Fibroblast of upper back skin (primary cell): Measurements from ENCODE around the gene BRMS1.
A peak's percentile ranks its signal among the peaks of the same experiment; 100 is the strongest.
"Not testable (repeated sequence)": the region's sequence is repeated elsewhere in the genome, so short reads cannot be mapped to it uniquely, and the experiment has no call there.

Experiments
- DNase-seq: peaks from one replicate; pipeline ENCODE4 v3.0.0-alpha.2; 2013

Gene BRMS1, protein sequence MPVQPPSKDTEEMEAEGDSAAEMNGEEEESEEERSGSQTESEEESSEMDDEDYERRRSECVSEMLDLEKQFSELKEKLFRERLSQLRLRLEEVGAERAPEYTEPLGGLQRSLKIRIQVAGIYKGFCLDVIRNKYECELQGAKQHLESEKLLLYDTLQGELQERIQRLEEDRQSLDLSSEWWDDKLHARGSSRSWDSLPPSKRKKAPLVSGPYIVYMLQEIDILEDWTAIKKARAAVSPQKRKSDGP

DNA sequence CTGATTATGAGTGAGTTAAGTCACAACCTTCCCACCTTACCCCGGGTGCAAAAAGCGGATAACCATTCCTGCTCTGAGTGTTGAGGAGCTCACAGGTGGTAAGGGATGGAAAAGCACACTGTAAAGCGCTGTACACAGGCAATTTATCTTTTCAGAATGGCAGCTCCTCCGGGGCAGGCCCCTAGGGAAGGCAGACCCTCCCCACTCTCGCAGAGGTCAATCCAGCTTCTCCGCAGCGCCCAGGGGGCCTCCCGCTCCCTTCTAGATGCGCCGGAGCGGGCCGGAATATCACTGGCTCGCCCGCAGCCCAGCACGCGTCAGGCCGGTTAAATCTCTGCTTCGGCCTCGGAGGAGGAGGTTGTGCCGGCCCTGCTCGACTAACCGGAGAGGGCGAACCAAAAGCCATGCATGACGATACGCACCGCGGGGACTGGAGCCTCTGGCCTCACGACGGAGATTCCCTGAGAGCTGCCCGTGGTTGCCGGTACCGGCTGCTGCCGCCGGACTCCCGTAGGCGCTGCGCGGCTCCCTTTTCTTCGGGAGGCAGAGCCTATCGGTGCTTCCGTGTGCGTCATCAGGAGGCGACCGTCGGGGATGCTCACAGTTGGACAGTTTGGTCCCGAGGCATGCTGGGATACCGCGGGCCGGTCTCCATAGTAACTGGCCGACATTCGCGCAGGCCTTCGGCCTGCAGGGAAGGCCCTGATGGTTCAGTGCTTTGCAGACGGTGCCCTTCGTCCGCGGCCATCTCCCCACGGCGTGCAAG is at the start of gene BRMS1:
Gene BRMS1, minus strand, starts transcription at position 555 of the 766 bp plus-strand sequence. CDS start 2,870 bp downstream, outside the sequence.
- peak; percentile 96 for DNase-seq

DNA sequence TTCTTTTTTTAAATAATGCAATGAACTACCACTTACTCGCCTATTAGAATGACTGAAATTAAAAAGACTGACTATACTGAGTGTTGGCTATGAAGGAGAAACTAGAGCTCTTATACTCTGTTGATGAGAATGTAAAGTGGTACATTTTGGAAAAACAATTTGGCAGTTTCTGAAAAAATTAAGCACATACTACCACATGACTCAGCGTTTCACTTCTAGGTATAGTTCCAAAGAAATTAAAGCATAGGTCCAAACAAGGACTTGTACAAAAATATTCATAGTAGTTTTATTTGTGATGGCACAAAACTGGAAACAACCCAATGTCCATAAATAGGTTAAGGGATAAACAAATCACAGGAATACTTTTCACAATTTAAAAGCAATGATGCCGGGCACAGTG is 49.0 kb upstream of the BRMS1 start:
- no peak for DNase-seq

DNA sequence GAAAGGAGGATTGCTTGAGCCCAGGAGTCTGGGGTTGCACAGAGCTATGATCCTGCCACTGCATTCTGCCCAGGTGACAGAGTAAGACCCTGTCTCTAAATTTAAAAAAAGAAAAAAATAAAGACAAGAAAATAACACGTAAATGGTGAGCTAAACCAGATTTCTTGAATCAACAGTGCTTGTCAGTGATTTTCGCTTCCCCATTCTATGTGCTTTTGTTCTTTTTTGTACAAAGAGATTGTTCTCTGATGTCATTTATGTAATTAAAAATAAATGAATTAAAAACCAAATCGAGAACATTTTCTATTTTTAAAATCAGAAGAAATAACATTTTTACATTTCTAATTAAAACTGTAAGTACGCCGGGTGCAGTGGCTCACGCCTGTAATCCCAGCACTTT is 46.4 kb upstream of the BRMS1 start:
- DNase-seq: no peak

DNA sequence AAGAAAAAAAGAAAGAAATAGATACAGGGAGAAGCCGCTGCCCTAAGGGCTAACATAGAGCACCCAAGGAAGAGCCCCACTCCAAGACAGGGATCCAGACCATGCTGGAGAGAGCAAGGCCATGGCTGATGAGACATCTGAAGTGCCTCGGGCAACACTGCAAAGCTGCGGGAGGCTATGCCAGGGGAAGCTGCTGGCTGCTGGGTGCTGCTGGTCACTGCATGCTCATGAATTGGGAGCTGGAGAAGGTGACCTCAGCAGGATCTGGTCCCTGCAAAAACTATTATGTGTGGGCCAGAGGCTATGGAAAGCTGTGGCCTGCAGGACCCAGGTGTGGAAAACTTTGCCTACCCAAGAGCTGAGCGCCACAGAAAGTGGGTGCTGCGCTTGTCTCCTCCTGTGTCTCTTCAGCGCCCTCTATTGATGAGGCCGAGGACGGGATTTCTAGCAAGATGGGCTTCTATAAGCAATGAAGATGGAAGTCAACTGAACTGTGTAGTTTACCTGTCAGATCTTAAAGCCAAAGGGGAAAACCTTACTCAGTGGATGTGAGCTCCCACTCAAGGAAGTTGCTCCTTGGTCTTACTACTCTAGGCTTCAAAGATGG is 44.0 kb upstream of the BRMS1 start:
- DNase-seq: peak; percentile 70

DNA sequence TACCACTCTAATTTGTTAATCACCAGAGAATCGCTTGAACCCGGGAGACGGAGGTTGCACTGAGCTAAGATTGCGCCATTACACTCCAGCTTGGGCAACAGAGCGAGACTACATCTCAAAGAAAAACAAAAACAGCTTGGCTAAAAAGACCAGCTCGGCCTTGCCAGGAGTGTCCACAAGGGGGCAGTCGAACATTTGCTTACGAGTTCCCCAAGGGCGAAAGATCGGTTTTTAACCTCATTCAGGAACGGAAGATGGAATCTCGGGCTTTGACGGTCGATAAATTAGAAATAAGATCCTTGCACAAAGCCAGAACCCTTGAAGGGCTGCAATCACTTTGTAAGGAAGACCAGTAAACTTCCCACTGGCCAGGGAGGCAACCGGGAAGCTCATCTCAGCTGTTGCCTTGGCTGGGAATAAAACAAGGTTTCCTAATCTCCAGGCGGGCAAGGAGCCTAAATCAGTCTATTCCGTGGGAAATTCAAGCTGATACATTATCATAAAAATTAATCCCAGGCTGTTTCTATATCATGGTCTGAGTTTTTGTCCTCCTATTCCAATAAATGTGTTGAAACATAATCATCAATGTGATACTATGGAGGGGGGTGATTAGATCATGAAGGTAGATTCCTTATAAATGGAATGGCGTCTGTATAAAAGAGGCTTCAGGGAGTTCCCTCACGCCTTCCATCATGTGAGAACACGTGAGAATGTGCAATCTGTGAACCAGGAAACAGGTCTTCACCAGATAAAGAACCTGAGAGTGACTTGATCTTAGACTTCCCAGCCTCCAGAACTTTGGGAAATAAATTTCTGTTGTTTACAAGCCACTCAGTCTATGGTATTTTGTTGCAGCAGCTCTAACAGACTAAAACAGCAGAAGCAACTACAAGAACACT is 41.5 kb upstream of the BRMS1 start:
- DNase-seq: peak; percentile 79

DNA sequence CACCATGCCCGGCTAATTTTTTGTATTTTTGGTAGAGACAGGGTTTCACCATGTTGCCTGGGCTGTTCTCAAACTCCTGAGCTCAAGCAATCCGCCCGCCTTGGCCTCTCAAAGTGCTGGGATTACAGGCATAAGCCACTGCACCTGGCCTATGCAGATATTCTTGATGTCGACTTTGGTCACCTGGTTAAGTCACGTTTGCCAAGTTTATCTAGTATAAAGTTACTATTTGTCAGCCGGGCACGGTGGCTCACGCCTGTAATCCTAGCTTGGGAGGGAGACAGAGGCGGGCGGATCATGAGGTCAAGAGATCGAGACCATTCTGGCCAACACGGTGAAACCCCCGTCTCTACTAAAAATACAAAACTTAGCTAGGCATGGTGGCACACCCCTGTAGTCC is 39.4 kb upstream of the BRMS1 start:
- not testable (repeated sequence) for DNase-seq

DNA sequence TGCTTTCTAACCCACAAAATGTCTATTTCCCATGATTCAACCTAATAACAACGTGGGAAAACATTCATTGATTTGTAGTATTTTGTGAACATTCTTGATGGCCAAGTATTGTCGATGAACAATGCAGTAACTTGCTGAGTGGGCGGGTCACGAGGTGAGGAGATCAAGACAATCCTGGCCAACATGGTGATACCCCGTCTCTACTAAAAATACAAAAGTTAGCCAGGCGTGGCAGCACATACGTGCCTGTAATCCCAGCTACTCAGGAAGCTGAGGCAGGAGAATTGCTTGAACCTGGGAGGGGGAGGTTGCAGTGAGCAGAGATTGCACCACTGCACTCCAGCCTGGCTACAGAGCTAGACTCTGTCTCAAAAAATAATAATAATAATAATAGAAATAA is 35.4 kb upstream of the BRMS1 start:
- not testable (repeated sequence) for DNase-seq

DNA sequence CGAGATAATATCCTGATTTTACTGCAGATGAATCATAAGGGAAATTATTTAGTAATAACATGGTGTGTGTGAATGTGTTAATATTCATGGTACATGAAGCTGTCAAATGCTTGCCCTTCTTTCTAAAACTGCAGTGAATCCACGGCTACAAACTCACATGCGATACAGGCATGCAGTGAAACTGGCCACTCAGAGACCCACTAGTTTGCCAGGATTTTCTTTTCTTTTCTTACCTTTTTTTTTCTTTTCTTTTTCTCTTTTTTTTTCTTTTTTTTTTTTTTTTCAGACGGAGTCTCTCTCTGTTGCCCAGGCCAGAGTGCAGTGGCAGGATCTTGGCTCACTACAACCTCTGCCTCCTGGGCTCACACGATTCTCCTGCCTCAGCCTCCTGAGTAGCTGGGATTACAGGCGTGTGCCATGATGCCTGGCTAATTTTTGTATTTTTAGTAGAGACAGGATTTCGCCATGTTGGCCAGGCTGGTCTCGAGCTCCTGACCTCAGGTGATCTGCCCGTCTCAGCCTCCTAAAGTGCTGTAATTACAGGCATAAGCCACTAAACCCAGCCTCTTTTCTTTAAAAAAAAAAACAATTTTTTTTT is 28.9 kb upstream of the BRMS1 start:
- not testable (repeated sequence) for DNase-seq

DNA sequence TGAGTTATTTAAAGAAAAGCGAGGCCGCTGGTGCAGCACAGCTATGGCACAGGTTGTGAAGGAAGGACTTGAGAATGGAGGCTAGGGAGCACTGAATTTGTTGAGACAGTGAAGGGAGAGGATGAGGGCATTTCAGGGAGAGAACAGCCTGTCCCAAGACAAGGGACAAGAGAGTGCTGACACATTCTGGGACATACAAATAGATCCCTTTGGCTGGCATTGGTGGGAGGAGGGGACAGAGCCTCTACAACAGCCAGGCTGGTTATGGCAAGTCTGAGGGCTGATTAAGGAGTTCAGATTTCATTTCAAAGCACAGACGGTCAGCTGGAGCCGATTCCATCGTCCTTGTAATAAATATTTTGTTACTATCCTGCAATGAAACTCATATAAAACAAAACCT is 28.4 kb upstream of the BRMS1 start:
- DNase-seq: no peak

DNA sequence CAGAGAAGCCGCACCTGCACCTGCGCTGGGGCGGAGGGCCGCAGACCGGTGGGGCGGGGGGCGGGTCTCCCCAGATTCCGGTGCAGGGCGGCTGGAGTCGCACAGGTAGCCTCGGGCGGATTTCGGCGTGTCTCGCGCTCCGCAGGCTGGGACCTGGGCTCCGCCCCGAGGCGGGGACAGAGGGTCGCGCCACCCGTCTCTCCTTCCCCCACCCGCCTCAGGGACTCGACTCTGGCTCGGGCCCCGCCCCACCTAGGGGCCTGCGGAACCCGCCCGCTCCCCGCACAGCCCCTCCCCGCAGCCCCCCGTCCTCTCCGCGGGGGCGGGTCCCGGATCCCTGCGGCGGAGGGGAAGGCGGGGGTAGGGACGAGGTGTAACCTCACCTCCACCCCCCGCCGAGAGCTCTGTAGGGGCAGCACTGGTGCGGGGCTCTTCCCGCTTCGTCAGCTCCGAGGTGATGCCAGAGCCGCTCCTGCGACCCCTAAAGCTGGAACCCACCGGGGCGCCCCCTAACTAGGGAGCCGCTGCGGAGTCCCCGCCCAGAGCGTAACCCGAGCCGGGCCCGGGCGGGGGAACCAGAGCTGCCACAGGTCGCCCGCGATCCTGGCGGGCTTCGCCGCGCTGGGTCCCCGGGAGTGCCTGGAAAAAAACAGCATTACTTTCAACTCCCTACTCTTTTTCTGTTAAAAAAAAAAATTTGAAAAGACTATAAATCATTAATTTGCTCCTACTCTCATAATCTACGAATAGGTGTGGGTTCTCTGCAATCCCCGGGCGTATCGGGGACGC is 26.9 kb upstream of the BRMS1 start, which contains the start of gene SLC29A2:
Gene SLC29A2, minus strand, starts transcription at position 134 of the 789 bp plus-strand sequence. CDS start 169 bp downstream, outside the sequence.
- no peak for DNase-seq

DNA sequence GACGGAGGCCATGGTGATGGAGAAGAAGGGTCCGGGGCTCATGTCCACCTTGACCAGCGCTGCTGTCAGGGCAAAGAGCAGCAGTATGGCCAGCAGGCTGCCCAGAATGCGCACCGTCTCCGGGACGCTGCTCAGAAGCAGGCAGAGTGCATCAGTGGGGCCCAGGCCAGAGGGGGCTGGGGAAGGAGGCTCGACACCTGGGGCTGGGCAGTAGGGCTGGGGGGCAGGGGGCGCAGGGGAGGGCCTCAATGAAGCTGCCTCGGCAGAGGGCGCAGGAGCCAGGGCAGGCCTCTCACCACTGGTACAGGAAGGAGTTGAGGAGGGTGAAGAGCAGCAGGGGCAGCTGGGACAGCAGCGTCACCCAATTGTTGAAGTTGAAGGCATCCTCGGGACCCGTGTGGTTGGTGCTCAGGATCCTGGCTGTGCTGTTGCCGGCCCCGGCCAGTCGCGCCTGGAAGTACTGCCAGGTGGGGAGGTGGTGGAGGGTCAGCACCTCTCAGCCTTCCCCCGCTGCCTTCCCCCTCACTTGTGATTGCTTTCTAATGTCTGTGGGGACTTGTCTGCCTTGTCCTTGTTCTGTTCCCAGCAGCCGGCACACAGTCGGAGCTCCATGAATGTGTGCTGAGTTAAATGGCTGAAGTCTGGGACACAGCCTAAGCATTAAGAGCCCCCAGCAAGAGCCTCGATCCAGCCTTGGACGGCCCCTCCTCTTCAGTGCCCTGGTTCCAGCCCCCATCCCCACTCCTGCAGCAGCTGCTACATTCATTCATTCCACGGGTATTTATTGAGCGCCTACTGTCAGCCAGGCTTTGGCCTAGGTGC is 24.4 kb upstream of the BRMS1 start:
- DNase-seq: no peak

DNA sequence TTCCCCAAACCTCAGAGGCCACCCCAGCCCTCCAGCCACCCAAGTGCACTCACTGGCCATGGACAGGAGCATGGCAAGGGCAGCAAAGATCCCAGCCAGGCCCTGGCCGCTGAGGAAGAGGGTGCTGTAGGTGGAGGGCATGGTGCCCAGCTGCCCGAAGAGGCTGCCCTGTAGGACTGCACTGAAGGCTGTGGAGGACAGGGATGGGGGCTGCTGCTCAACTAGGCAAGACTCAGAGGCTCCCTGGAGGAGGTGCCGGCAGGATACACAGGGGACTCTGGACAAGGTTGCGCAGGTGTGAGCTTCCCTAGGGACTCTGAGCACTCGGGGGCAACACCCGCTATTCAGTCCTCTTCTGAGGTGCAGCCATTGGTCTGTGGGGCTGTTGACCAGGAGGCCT is 23.6 kb upstream of the BRMS1 start:
- DNase-seq: no peak

DNA sequence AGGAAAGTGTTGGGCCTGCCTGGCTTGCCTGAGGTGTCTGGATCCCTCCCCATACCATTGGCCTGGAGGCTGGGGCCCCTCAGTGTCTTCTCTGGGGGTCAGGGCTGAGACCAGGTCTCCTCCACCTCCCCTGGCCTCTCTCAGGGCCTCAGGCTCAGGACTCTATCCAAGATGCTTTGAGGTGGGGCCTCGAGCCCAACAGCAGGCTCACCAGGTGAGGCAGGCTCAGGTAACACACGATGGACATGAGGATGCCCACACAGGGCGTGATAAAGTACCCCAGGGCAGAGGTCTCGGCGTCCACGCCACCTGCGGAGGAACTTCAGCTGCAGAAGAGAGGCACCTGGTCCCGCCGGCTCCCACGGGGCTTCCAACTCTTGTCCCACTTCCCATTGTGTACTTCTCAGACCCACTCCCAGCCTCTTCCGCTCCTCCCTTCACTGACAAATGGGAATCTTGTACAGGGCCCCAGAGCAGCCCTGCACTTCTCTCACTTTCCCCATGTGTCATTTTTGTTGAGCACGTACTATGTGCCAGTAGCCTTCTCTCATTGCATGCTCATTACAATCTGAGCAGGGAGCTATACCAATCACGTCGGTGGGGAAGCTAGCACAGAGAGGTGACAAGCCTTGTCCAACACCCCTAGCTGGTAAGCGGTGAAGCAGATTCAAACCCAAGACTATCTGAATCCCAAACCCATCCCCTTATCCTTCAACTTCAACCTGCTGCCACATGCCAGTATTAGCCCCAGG is 22.8 kb upstream of the BRMS1 start:
- no peak for DNase-seq

DNA sequence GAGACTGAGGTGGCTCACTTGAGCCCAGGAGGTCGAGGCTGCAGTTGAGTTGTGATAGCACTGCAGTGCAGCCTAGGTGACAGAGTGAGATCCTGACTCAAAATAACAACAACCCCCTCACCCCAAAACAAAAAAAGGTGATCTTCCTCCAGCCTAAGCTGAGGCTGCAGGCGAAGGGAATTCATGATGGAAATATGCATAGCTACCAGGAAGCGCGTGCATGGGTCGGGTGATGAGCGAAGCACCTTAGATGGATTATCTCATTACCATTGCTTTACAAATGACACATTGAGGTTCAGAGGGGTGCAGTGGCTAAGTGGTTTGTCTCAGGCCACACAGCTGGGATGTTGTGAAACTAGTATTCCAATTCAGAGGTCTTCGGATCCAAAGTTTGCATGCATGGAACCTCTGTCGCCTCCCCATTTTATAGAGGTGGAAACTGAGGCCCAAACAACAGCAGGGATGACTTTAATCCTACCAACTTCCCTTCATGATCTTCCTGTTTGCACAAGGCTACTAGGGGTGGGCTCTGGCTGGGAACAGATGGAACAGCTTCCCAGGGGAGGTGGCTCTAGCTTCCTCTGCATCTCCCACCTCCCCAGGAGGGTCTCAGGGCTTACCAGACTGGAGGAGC is 22.1 kb upstream of the BRMS1 start:
- DNase-seq: no peak

DNA sequence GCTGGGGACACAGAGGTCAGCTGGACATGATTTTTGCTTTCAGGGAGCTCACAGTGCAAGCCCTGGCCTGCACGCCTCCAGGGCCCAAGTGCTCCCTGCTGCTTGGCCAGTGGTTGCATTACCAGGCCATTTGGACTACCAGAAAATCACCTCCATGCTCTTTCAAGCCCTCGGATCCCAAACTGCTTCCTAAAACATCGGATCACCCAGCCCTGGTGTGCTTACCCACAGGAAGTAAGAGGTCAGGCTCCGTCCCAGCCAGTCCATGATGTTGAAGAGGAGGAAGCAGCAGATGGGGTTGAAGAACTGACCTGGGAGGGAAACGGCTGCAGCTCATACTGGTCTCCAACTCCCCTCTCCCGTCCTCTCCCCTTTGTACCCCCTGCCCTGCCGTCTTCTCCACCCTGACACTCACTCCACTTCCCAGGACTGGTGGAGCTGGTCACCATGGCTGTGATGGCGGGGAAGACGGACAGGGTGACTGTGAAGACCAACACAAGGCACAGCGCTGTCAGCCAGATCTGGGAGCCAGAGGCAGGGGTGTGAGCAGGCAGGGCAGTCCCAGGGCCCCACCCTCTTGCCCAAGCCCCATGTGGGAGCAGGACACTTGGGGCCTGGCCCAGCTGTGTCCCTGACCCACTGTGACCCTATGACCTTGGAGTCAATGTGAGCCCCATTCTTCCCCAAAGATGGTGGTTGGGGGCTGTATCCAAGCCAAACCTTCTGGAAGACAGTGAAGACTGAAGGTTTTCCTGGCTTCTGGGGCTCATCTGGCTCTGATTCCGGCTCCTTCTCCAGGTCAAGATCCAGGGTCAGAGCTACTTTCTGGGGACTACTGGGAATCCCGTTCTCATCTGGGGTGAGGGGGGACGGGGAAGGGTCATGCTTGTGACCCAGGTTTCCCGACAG is 21.1 kb upstream of the BRMS1 start:
- DNase-seq: no peak

DNA sequence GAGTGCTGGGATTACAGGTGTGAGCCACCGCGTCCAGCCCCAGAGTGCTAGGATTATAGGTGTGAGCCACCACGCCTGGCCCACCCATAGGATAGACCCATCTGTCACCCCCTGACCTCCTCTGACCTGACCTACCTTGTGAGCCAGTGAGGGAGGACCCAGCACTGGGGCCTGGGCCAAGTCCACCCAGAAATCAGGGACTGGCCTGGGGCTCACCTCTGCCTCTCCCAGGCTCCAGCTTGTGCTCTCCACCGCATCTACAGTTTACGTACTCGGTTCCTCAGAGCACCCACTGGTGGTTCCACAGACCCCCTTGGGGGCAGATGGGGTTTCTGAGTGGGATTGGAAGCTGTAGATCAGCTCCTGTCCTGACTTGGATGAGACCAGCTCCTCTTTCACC is 20.3 kb upstream of the BRMS1 start:
- no peak for DNase-seq

DNA sequence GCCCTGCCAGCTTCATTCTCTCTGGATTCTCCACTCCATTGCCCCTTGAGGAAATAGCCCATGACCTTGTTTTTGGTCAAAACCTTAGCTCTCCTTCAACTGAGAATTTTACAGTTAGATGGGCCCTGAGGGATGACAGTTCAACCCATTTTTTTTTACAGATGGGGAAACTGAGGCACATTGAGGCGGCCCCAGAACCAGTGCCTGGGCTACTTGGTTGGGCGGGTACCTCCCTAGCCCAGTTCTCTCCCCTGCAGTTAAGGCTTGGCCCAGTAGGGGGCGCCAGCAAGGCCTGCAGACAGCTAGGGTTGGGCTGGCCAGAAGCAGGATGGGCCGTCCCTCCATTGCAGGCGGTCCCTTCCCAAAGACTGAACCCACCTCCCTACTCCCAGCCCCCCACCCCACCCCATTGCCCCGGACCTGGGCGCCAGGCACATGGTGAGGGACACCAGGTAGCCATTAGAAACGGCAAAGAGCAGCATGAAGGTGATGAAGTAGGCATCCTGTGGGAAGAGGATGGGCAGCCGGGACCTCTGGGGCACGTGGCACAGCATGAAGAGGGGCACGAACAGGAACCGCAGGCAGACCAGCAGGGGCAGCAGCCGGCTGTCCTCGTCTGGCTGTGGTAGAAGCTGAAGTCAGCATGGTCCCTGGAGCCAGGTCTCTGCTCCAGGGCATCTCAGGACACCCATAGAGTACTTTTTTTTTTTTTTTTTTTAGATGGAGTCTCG is 19.1 kb upstream of the BRMS1 start:
- DNase-seq: no peak

DNA sequence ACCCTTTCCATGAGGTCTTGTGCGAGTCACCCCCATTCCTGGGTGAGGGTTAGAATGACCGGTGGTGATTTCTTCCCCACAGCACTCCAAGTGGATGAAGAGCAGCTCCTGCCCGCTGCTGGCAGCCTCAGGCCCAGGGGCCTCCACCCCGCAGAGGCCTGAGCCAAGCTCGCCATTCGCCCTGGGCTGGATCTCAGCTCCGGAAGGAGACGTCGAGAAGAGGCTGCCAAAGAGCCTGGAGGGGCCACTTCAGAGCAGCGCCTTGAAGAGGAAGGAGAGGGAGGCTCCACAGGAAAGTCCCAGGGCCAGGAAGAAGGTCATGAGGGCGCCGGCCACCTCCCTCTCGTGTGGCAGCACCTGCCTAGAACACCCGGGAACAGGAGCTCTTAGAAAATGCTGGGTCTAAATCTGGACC is 18.3 kb upstream of the BRMS1 start:
- no peak for DNase-seq
